Measurements from ENCODE around the gene FHAD1. TPM values are rescaled to one million over a fixed set of nuclear protein-coding genes. Genes with fewer than 3 reads are reported as not detected.

FHAD1 gene
- total RNA-seq, 1 experiment from 2014 or later = 3.5 TPM

- H3K9ac ChIP-seq (ENCODE audit: low read length) = no peak overlapping the region
- no peaks in the 10 kb centered on the region for H3K36me3 ChIP-seq (ENCODE audit: control insufficient read depth in 1 of 2, insufficient read depth in 2 of 2, low read length in 2 of 2)
- POLR2A ChIA-PET = no interaction called here
- BruUV-seq (replicated peaks) = no TSS peak
- CTCF ChIA-PET = no interaction called here
- TF ChIP-seq ZBTB33 (IDR thresholded peaks at IDR 0.05; ENCODE audit: extremely low read depth, insufficient replicate concordance, low read length) (no peak), CEBPB (IDR thresholded peaks at IDR 0.05; ENCODE audit: low read depth) (no peak), EZH2phosphoT487 (IDR thresholded peaks at IDR 0.05; ENCODE audit: borderline replicate concordance) (no peak)
- H3K4me1 ChIP-seq (ENCODE audit: control insufficient read depth in 1 of 2, insufficient read depth in 2 of 2, low read length in 2 of 2) = peaks cover 38 to 84% of the 10 kb centered on the region in 2 experiments
- intact Hi-C loops (cut with micrococcal nuclease) = no loop called here
- RAD21 ChIA-PET (ENCODE audit: low non-redundant PET in 1 of 2, low total read pairs in 2 of 2, uncharacterized antibody in 2 of 2, unreplicated experiment in 2 of 2) = no interaction called here
- no peak overlapping the region for H2AFZ ChIP-seq (ENCODE audit: low read depth, low read length, poor library complexity, severe bottlenecking)
- no peak overlapping the region for H3K27ac ChIP-seq (ENCODE audit: low read depth, low read length)
- H3K79me2 ChIP-seq (ENCODE audit: insufficient read depth, low read length) = no peaks in the 10 kb centered on the region
- H3K4me2 ChIP-seq (ENCODE audit: low read length) = no peak overlapping the region
- H3K4me3 ChIP-seq (replicated peaks in 1 of 2; ENCODE audit: low read depth in 1 of 2, low read length in 2 of 2) = no peak overlapping the region
- no peaks in the 10 kb centered on the region for H4K20me1 ChIP-seq (ENCODE audit: insufficient read depth)
- H3K9me3 ChIP-seq (ENCODE audit: control insufficient read depth in 1 of 2, insufficient read depth in 1 of 2, low read depth in 1 of 2, low read length in 2 of 2) = no peaks in the 10 kb centered on the region
- H3K27me3 ChIP-seq (ENCODE audit: insufficient read depth, low read length) = no peaks in the 10 kb centered on the region
- no peak for DNase-seq (ENCODE audit: low read depth, low spot score)
- no peak for ATAC-seq
- H3K9me2 ChIP-seq (ENCODE audit: insufficient read depth) = no peaks in the 10 kb centered on the region
These were observed 102.1 kb downstream of the FHAD1 start for GRCh38 chr1:15349133-15349532.

- Histone ChIP-seq H4K20me1 (ENCODE audit: insufficient read depth) (no peaks in the 10 kb centered on the region), H3K9me3 (ENCODE audit: control insufficient read depth in 1 of 2, insufficient read depth in 1 of 2, low read depth in 1 of 2, low read length in 2 of 2) (no peaks in the 10 kb centered on the region), H3K9ac (ENCODE audit: low read length) (peak overlapping the region; percentile 46), H3K36me3 (ENCODE audit: control insufficient read depth in 1 of 2, insufficient read depth in 2 of 2, low read length in 2 of 2) (no peaks in the 10 kb centered on the region), H3K79me2 (ENCODE audit: insufficient read depth, low read length) (no peaks in the 10 kb centered on the region), H3K27me3 (ENCODE audit: insufficient read depth, low read length) (no peaks in the 10 kb centered on the region), H3K9me2 (ENCODE audit: insufficient read depth) (no peaks in the 10 kb centered on the region), H3K4me3 (replicated peaks in 1 of 2; ENCODE audit: low read depth in 1 of 2, low read length in 2 of 2) (no peak overlapping the region), H3K4me2 (ENCODE audit: low read length) (peak overlapping the region; percentile 56), H3K4me1 (ENCODE audit: control insufficient read depth in 1 of 2, insufficient read depth in 2 of 2, low read length in 2 of 2) (peaks cover 48 to 92% of the 10 kb centered on the region in 2 experiments), H3K27ac (ENCODE audit: low read depth, low read length) (peak overlapping the region; percentile 1; the same call in 1 of the 2 replicates), H2AFZ (ENCODE audit: low read depth, low read length, poor library complexity, severe bottlenecking) (no peak overlapping the region)
- intact Hi-C loops (cut with micrococcal nuclease) = no loop called here
- ChIA-PET POLR2A (interaction anchor here (0.8 kb wide), 1 partner anchor 13 kb away, joined by 3 read pairs; no protein-coding TSS in a partner anchor), RAD21 (ENCODE audit: low non-redundant PET in 1 of 2, low total read pairs in 2 of 2, uncharacterized antibody in 2 of 2, unreplicated experiment in 2 of 2) (no interaction called here), CTCF (interaction anchor here (1.1 to 1.6 kb wide), 2 partner anchors 10 to 26 kb away, joined by 5 to 6 read pairs; no protein-coding TSS in a partner anchor)
- no TSS peak for BruUV-seq (replicated peaks)
- DNase-seq (ENCODE audit: low read depth, low spot score) (no peak), ATAC-seq (no peak)
- TF ChIP-seq CTCF (IDR thresholded peaks at IDR 0.05 in 2 of 3, conservative IDR thresholded peaks at IDR 0.05 in 1 of 3; ENCODE audit: borderline replicate concordance in 1 of 3, insufficient read depth in 1 of 3, low read depth in 2 of 3, low read length in 2 of 3) (no peak), ZFX (IDR thresholded peaks at IDR 0.05) (no peak), CBX3 (IDR thresholded peaks at IDR 0.05; ENCODE audit: low read depth) (no peak), EZH2phosphoT487 (IDR thresholded peaks at IDR 0.05; ENCODE audit: borderline replicate concordance) (no peak), FOSL1 (IDR thresholded peaks at IDR 0.05; ENCODE audit: low read depth) (no peak), EZH2 (IDR thresholded peaks at IDR 0.05) (no peak), POLR2AphosphoS5 (IDR thresholded peaks at IDR 0.05; ENCODE audit: low read depth, low read length) (no peak), ZNF274 (IDR thresholded peaks at IDR 0.05; ENCODE audit: low read depth, low read length) (no peak), JUND (IDR thresholded peaks at IDR 0.05) (no peak), EGR1 (IDR thresholded peaks at IDR 0.05; ENCODE audit: low read depth) (no peak), SP1 (IDR thresholded peaks at IDR 0.05; ENCODE audit: low read depth) (no peak), ELF1 (IDR thresholded peaks at IDR 0.05; ENCODE audit: borderline replicate concordance, low read depth) (no peak), ZBTB33 (IDR thresholded peaks at IDR 0.05; ENCODE audit: extremely low read depth, insufficient replicate concordance, low read length) (no peak), ATF3 (IDR thresholded peaks at IDR 0.05) (no peak)
These were observed 103.1 kb downstream of the FHAD1 start for GRCh38 chr1:15350151-15350550.

Data from HCT116 (cell line).